NK-92 treated with Interleukin-12 subunit alpha and Interleukin-12 subunit beta, amount 100 ng/mL, for 24 hours (cell line): ENCODE measurements around the gene ATP5PD.

Experiments
- DNase-seq: peaks from one replicate; lab custom pipeline; 2025; lab: John Stamatoyannopoulos, UW

The ATP5PD gene

GRCh38 chr17:74994440-74994839, 52.3 kb downstream of the ATP5PD start:
- DNase-seq, result no peak

DNA sequence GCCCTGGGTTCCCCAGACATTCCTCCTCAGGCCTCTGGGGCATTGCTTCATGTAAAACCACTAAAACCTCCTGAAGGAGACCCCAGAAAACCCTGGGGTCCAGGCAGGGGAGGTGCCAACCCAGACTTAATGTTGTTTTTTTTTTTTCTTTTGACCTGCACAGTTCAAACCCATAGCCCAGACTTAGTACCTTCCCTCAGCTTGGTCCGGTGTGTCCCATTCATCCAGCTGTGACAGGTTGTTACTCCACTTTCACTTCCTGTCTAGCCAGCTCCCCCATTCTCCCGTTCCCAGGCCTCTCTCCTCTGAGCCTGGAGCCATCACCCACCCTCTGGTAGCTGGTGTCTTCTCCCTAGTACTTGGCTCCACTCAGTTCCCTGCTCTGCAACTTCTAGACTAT, 54.5 kb downstream of the ATP5PD start:
- no peak for DNase-seq

DNA sequence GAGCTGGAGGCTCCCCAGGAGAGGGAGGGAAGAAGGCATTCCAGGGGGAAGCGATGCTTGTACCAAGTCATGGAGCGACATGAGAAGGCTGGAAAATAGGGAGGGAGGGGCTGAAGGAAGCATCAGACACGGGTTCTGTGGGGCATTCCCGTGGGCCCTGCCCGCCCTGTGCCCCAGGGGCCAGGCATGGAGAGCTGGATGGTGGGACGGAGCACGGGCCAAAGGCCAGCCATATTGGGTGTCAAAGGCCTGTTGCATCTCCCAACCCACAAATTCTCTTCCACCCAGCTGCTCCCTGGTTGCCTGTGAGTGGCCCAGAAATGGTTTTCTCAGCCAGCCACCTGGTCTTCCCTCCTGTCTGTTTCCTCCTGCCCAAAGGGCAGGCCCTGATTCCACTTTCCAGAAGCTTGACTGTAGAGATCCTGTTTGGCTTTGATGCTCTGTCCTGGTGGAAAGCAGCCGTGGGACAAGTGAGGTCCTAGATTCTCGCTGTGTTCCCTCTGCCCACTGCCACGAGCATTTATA, 56.1 kb downstream of the ATP5PD start:
- DNase-seq, result no peak
